ENCODE measurements around the gene TMOD2. TPM values are rescaled to one million over a fixed set of nuclear protein-coding genes. Genes with fewer than 3 reads are reported as not detected.

TMOD2 gene
- total and polyA plus RNA-seq, 2 experiments from 2014 or later: 3.0 to 5.9 TPM

- H3K36me3 Mint-ChIP-seq (ENCODE audit: low read depth): peaks cover 20% of the 10 kb centered on the region
- H3K4me3 ChIP-seq: no peak overlapping the region
Measured at GRCh38 chr15:51720201-51720995, 31.0 kb upstream of the TMOD2 start.

GRCh38 chr15:51721199-51721960 lies 30.0 kb upstream of the TMOD2 start:
- Mint-ChIP-seq H3K4me1 (peaks cover 27% of the 10 kb centered on the region), H3K4me3 (no peak overlapping the region), H3K27me3 (ENCODE audit: insufficient read depth, low read depth, poor library complexity) (no peaks in the 10 kb centered on the region), H3K27ac (no peak overlapping the region), H3K36me3 (ENCODE audit: low read depth) (peaks cover 13% of the 10 kb centered on the region), H3K9me3 (no peaks in the 10 kb centered on the region)
- Histone ChIP-seq H3F3A (replicated peaks; ENCODE audit: low read depth) (no peaks in the 10 kb centered on the region), H3K27ac (ENCODE audit: low read depth) (no peak overlapping the region), H3K4me2 (no peak overlapping the region), H3K79me2 (replicated peaks; ENCODE audit: insufficient read depth) (no peaks in the 10 kb centered on the region), H4K20me1 (replicated peaks; ENCODE audit: insufficient read depth) (no peaks in the 10 kb centered on the region), H3K9me2 (ENCODE audit: insufficient read depth) (no peaks in the 10 kb centered on the region), H3K36me3 (ENCODE audit: insufficient read depth) (no peaks in the 10 kb centered on the region), H3K4me1 (ENCODE audit: insufficient read depth) (peaks cover 7% of the 10 kb centered on the region; the same call in 1 of the 2 replicates), H3K27me3 (ENCODE audit: insufficient read depth) (no peaks in the 10 kb centered on the region), H3K4me3 (no peak overlapping the region), H2AFZ (no peak overlapping the region)
- DNase-seq (ENCODE audit: low spot score) (no peak), ATAC-seq (no peak)
- no peak for TF ChIP-seq EZH2 (IDR thresholded peaks at IDR 0.05; ENCODE audit: low read depth, unreplicated experiment)
- TF ChIP-seq JUNB (IDR thresholded peaks at IDR 0.05; ENCODE audit: unreplicated experiment): no peak
- no peak for TF ChIP-seq NANOG (IDR thresholded peaks at IDR 0.05; ENCODE audit: borderline replicate concordance)

More at GRCh38 chr15:51720201-51720995, 31.0 kb upstream of the TMOD2 start:
- Histone ChIP-seq H3K4me2 (no peak overlapping the region), H3K79me2 (replicated peaks; ENCODE audit: insufficient read depth) (no peaks in the 10 kb centered on the region), H3K27me3 (ENCODE audit: insufficient read depth) (no peaks in the 10 kb centered on the region), H3K4me1 (ENCODE audit: insufficient read depth) (peaks cover 7% of the 10 kb centered on the region; the same call in 1 of the 2 replicates), H2AFZ (no peak overlapping the region), H3F3A (replicated peaks; ENCODE audit: low read depth) (no peaks in the 10 kb centered on the region), H3K9me2 (ENCODE audit: insufficient read depth) (no peaks in the 10 kb centered on the region), H3K36me3 (ENCODE audit: insufficient read depth) (no peaks in the 10 kb centered on the region), H3K27ac (ENCODE audit: low read depth) (no peak overlapping the region), H4K20me1 (replicated peaks; ENCODE audit: insufficient read depth) (no peaks in the 10 kb centered on the region)
- H3K9me3 Mint-ChIP-seq: no peaks in the 10 kb centered on the region
- ATAC-seq (no peak), DNase-seq (ENCODE audit: low spot score) (no peak)
- no peak overlapping the region for H3K4me3 Mint-ChIP-seq
- peaks cover 19% of the 10 kb centered on the region for H3K4me1 Mint-ChIP-seq
- TF ChIP-seq EZH2 (IDR thresholded peaks at IDR 0.05; ENCODE audit: low read depth, unreplicated experiment): no peak
- no peak for TF ChIP-seq CREB1 (CRISPR knock-in tag; IDR thresholded peaks at IDR 0.05; ENCODE audit: low read depth)
- no peak for TF ChIP-seq JUNB (IDR thresholded peaks at IDR 0.05; ENCODE audit: unreplicated experiment)
- TF ChIP-seq CTCF (conservative IDR thresholded peaks at IDR 0.05; ENCODE audit: low read depth in 2 of 2): no peak
- TF ChIP-seq POLR2AphosphoS5 (IDR thresholded peaks at IDR 0.05; ENCODE audit: low read depth): no peak
- no peak for TF ChIP-seq ZNF114 (CRISPR knock-in tag; IDR thresholded peaks at IDR 0.05)
- H3K27ac Mint-ChIP-seq: no peak overlapping the region
- no peaks in the 10 kb centered on the region for H3K27me3 Mint-ChIP-seq (ENCODE audit: insufficient read depth, low read depth, poor library complexity)
